Right renal cortex interstitium (tissue), 3 donors: ENCODE data around the gene SAP30. TPM values are rescaled to one million over a fixed set of nuclear protein-coding genes. Genes with fewer than 3 reads are reported as not detected.

Experiments
- DNase-seq, 3 donors: peaks; one replicate each; pipeline ENCODE4 v3.0.0-alpha.2; 2013; ENCODE audit warnings: low read depth in 3 of 3, low spot score in 2 of 3
- polyA plus RNA-seq, 3 donors: library from polyadenylated mRNA; unstranded; fragments of 120-200 nt; gene quantifications; one replicate each; pipeline ENCODE4 v1.2.1, GENCODE V29; 2013; ENCODE audit not compliant: insufficient read length in 3 of 3

SAP30 gene
- polyA plus RNA-seq, 3 donors, result 13.2 to 13.7 (median 13.6) TPM

DNA sequence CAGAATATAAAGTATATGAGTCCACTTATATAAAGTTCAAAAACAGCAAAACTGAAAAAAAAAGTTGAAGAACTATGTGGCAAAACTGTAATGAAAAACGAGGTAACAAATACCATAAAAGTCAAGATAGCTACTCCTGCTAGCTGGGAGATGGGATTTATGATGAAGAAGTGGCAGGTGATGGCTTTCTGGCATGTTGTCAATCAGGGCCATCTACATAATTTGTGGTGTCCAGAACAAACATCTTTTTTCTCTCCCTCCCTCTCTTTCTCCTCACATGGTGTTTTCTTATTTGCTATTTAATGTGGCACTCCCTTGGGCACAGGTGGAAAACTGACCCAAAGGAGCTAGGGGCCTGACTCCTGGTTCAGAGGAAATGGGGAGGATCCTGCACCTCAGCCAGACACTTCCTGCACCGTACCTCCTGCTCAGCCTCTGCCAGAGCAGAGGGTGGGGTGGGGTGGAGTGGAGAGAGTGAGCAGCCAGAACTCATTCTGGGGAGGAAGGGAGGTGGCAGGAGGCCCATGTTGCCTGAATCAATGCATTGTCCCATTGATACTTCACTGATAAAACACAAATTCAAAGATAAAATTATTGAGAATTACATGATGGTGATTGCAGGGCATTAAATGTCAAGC is 5.3 kb upstream of the SAP30 start:
- DNase-seq, result no peak

DNA sequence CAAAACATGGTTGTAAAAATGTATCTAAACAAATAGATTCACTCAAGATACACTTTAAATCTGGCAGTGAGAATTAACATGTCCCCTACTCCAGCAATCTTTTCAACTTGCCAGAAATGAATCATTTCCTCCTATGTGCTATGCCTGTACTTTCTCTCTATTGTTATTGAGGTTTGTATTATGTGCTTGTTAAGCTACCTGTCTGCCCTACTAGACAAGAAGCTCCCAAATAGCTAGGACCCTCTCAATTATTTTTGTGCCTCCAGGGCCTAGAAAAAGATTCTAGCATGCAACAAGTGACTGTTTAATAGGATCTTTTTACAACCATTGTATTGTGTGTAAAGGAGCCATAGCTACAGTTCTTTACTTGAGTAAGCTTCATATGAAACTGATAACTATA is 3.5 kb upstream of the SAP30 start:
- no peak for DNase-seq

DNA sequence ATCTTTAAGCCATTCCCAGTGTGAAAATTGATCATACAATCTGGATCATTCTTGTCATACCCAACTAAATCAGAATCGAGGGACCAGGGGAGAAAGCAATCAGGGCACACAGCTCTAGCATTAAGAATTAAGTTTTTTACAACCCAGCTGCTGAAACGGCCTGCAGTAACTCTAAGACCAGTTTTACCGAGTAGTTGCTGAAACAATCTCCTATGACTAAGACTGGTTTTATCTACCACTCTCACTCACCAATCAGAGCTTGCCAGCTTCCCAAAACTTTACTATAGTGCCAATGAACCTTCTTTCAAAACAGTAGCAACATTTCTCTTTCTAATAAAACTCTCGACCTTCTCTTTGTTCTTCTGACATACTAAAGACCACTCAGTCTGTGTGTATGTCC is 2.8 kb upstream of the SAP30 start:
- DNase-seq, result no peak

- no peak for DNase-seq
Observed at GRCh38 chr4:173370130-173370476, 651 bp upstream of the SAP30 start.

- DNase-seq, result peak; percentile 36 to 68 (median 45)
Observed at GRCh38 chr4:173371292-173372192, 788 bp downstream of the SAP30 start.

GRCh38 chr4:173374588-173374987 is 3.8 kb downstream of the SAP30 start:
- DNase-seq, result no peak

GRCh38 chr4:173379929-173380328 is 9.2 kb downstream of the SAP30 start:
- no peak for DNase-seq

GRCh38 chr4:173380987-173381386 is 10.2 kb downstream of the SAP30 start:
- DNase-seq, result no peak

DNA sequence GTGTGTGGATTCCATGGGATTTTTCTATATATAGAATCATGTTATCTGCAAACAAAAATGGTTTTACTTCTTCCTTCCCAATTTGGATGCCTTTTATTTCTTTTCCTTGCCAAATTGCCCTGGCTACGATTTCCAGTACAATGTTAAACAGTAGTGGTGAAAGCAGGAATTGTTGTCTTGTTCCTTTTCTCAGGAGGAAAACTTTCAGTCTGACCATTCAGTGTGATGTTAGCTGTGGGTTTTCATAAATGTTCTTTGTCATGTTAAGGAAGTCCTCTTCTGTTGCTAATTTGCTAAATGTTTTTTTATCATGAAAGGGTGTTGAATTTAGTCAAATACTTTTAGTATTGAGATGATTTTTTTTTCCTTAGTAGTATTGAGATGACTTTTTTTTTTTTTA is 10.9 kb downstream of the SAP30 start:
- no peak for DNase-seq

- DNase-seq, result no peak
Observed at GRCh38 chr4:173382349-173382748, 11.6 kb downstream of the SAP30 start.

- no peak for DNase-seq
Observed at GRCh38 chr4:173386751-173387150, 16.0 kb downstream of the SAP30 start.

GRCh38 chr4:173391701-173392100 is 20.9 kb downstream of the SAP30 start:
- no peak for DNase-seq

DNA sequence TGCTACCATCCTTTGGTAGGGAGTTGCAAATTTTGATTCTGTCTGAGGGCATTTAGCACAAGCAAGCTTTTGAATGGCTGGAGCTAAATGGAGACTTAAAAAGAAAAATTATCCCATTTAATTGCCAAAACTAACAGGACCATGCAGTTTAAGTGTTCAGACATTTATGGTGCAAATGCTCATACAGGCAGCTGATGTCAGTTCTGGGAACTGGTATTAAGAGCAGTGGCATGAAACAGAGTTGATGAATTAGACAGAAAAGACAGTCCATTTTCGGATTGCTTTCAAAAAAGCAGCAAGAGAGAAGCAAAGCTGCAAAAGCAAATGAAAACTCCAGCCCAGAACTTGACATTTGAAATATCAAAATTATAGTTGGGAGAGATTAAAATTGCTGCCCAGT is 26.9 kb downstream of the SAP30 start:
- no peak for DNase-seq

GRCh38 chr4:173398220-173398619 is 27.5 kb downstream of the SAP30 start:
- DNase-seq, result no peak

DNA sequence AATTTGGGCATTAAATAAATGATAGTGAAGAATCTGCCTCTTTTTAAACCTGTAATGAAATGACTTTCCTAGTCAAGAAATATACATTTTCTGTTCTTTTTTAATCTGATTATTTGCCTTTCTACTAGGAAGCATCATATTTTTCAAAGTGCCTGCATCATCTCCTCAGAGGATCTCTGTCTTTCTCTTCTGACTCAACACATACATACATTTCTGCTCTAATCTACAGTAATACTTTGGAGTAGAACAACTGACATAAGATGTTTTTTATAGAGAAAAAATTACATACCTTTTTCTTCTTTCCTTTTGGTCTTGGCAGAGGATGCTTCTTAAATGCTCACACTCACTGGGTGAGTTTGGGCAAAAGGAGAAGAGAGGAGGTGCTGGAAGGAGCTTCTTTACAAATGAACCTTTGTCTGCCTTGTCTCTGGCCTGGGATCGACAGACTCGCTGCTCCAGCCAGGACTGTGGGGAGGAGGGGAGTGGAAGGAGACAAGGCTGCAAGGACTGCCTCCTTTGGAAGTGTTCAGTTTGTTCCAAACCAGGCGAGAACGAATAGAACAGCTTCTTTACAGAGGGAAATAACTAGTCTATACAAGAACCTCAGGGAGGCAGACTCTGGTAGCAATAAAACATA is 28.1 kb downstream of the SAP30 start, which contains the start of gene SCRG1:
Gene SCRG1 (minus strand): TSS at position 338 of the 637 bp plus-strand sequence. CDS start 7,702 bp downstream, outside the sequence.
- no peak for DNase-seq

DNA sequence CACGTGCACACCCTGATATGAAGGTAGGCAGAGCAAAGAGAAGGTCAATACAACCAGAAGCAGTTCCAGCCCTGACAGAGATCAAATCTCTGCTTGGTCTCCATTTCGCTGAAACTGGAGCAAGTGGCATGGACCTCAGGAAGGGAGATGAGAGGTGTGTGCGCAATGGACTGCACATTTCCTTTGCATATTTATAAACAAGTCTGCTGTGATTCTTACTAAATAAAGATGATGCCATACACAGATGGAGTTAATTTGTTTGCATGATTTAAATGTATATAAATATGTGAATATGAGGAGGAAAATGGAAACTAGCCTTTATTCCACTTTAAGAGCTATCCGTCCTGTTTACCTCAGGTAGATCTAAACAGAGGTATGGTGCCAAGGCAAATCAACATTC is 30.3 kb downstream of the SAP30 start:
- DNase-seq, result no peak

GRCh38 chr4:173403051-173403450 is 32.3 kb downstream of the SAP30 start:
- no peak for DNase-seq

DNA sequence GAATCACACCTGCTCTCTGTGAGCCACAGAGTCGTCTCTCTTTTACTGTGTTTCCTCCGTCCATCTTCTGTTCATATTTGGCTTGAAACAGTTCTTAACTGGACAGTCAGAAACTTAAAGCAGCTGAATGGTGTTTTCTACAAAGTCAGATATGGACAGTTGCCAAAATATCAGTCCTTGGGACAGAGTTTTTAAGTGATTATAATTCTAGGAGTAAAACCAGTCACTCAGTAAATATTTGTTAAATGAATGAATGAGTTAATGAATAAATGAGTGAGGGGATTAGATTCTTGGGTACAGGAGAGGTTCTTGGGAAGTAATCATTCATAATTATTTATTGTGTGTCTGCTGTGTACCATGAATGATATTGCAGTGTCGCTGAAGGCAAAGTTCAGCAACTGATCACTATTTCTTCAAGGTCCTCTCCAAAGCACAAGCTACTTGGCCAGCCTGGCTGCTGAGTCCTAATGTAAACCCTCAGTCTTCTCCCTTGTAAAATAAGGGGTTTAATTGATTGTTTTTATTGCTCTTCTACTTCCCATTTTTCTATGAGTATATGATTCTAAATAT is 33.6 kb downstream of the SAP30 start:
- DNase-seq, result no peak

DNA sequence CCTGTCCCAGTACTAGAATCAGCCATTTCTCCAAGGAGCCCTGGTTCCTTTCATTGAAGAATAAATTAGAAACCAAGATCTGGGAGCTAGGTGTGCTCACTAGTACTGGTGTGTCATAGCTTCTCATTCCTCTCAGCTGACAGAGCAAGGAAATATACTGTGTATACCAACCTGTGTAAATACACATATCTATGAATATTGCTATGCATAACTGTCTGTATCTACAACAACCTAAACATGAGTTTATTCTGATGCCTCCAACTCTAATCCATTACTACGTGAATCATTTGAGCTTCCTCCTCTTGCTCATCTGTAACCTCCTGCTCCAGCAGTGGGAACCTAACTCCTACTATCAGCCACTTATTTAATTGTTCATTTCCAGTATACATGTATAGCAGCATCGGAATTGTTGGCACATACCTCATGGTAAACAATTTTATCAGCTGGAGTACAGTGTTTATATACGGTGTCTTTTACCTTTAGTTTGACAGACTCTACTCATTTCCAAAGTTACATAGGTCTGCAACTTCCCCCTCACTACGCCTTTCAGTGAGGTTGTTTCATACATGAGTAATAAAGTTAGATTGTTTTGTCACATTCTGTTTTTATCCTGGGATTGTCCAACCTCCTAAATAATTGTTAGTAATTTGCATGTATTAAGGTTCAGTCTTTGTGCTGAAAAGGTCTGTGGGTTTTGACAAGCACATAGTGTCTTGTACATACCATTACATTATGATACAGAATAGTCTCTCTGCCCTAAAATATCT is 35.3 kb downstream of the SAP30 start:
- no peak for DNase-seq

- no peak for DNase-seq
Observed at GRCh38 chr4:173410079-173410478, 39.3 kb downstream of the SAP30 start.
